Stimulated activated CD8-positive, alpha-beta memory T cell treated with anti-CD3 and anti-CD28 coated beads, Interleukin-4, amount 100 ng/mL, for 1 hour (primary cell): ENCODE measurements around the gene SMPDL3B.
"Not testable (repeated sequence)": the region's sequence is repeated elsewhere in the genome, so short reads cannot be mapped to it uniquely, and the experiment has no call there.

Experiments
- DNase-seq, 2 donors: peaks; one replicate each; pipeline ENCODE4 v3.0.0-alpha.2; 2020; ENCODE audit warnings: low read depth in 2 of 2, low spot score in 1 of 2

The SMPDL3B gene

DNA sequence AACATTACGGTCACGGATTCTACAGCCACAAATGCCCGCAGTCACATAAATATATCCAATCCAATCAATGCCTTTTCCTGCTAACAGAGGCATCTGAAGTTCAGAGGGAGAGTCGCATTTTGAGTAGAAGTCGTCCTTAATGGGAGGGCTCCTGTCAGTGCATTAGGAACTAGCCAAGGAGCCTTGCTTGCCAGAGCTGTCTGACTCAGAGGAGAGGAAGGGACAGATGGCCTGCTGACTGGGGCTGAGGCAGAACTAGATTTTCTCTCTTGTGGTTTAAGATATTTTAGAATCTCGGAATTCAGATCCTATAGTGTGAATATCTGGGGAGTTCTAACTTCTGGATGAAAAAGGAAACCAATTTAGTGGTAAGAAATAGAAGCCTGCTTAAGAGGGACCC is 35.6 kb downstream of the SMPDL3B start:
- no peak for DNase-seq

- DNase-seq = no peak
Measured at GRCh38 chr1:27971674-27972073, 36.9 kb downstream of the SMPDL3B start.

GRCh38 chr1:27972141-27972540 is 37.3 kb downstream of the SMPDL3B start:
- no peak for DNase-seq

DNA sequence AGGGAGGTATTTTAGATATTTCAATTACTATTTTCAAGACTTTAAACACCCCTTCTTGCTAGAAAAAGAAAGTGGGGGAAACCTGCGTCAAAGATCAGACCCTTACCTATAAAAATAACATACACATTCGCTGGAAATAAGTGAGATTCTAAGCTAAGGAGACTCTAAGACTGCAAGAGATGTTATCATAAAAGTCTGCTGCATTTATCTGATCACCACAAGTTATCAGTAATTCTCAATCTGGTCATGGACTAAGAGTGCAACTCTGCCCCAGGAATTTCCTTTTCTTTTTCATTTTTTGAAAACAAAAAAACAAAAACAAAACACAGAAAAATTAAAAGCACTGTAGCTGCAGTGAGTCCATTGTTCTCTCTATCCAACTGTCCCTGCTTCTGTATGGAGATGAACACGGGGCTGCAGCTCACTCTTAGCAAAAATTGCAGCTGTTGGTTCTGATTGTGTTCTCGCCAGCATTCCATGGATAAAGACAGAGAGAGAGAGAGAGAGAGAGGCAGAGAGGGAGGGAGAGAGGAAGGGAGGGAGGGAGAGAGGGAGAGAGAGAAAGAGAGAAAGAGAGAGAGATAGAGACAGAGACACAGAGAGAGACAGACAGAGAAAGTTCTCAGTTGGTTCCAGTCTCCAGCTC is 39.1 kb downstream of the SMPDL3B start:
- DNase-seq = no peak

DNA sequence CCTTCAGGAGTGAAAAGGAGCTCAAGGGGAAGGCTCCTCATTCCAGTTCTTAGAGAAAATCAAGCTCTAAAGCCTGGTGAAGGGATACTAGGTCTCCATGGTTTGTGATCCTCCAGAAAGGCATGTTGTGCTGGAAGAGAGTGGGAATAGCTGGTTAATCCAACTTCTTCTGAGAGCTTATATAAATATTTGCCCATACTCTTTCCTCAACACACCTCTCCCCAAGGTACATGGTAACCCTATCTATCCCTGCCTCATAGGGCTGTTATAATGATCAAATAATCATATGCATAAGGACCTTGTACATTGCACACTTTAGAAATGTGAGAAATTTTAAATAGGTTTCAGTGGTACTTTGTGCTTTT is 39.6 kb downstream of the SMPDL3B start:
- DNase-seq = no peak

GRCh38 chr1:27979151-27979858 is 44.5 kb downstream of the SMPDL3B start:
- DNase-seq = no peak

GRCh38 chr1:27979859-27980201 is 45.0 kb downstream of the SMPDL3B start:
- DNase-seq = no peak

GRCh38 chr1:27980216-27980845 is 45.5 kb downstream of the SMPDL3B start:
- DNase-seq = no peak

GRCh38 chr1:27981145-27981544 is 46.3 kb downstream of the SMPDL3B start:
- no peak for DNase-seq

DNA sequence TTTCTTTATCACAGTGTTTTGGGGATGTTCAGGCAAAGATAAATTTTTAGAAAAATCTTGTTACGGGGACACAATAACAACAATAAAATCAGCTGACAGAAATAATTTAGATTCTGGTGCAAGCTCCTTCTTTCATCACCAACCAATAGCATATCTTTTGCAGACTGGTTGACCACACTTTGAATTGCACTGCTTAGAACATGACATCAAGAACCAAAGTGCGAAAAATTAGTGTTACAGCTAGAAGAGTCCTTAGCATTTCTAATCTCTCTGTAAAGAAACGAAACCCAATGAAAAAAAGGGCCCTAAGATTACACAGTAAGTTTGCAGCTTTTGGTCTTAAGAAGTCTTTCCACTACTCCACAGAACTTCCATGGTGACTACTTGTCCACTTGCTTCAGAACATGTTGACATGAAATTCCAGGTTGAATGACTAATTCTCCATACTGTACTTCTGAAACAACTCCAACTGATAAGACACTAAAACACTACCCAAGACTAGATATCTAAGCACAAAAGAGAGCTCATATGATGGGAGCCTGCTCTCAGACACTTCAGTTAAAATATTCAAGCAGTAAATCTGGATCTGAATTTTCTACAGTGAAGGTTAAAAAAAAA is 56.2 kb downstream of the SMPDL3B start:
- no peak for DNase-seq

DNA sequence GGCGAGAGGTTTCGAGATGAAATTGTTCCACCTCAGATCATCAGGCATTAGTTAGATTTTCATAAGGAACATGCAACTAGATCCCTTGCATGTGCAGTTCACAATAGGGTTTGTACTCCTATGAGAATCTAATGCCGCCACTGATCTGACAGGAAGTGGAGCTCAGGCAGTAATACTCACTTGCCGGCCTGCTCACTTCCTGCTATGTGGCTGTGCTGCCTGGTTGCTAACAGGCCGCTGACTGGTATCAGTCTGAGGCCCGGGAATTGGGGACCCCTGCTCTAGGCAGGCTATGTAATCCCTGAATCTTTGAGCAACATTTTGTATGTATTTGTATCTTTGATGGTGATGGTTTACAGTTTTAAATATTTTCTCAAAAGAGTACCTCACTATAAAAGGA is 57.5 kb downstream of the SMPDL3B start:
- DNase-seq = peak; percentile 1 to 16

GRCh38 chr1:27993241-27993640 is 58.4 kb downstream of the SMPDL3B start:
- DNase-seq = no peak

- no peak for DNase-seq
Measured at GRCh38 chr1:27994060-27994459, 59.3 kb downstream of the SMPDL3B start.

DNA sequence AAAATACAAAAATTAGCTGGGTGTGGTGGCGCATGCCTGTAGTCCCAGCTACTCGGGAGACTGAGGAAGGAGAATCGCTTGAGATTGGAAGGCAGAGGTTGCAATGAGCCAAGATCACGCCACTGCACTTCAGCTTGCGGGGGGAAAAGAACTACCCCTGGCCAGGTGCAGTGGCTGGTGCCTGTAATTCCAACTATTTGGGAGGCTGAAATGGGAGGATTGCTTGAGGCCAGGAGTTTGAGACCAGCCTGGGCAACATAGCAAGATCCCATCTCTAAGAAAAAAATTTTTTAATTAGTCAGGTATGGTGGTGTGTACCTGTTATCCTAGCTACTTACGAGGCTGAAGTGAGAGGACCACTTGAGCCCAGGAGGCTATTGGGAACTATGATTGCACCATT is 59.7 kb downstream of the SMPDL3B start:
- not testable (repeated sequence) for DNase-seq

DNA sequence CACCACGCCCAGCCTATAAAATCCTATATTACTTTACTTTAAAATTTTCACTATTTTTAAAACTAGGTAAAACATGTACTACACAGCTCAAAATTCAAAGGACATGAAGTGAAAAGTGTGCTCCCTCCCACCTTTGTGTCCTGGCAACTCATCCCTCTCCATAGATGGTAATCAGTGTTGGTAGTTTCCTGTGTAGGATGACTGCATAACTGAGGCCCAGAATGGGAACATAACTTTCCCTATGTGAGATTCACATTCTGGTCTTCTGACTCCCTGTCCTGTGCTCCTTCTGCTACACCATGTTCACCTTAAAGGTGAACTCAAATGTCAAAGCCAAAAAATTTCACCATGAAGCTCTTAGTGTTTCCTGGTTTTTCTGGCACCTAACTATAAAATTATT is 64.3 kb downstream of the SMPDL3B start:
- DNase-seq = no peak

GRCh38 chr1:28002600-28002999 is 67.8 kb downstream of the SMPDL3B start:
- no peak for DNase-seq

DNA sequence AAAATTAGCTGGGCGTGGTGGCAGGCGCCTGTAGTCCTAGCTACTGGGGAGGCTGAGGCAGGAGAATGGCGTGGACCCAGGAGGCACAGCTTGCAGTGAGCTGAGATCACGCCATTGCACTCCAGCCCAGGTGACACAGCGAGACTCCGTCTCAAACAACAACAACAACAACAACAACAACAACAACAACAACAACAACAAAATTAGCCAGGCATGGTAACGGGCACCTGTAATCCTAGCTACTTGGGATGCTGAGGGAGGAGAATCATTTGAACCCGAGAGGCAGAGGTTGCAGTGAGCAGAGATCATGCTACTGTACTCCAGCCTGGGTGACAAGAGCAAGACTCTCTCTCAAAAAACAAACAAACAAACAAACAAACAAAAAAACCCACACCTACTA is 68.3 kb downstream of the SMPDL3B start:
- DNase-seq = not testable (repeated sequence)
